Fibroblast of lung (primary cell): ENCODE measurements around the gene PCBP4. TPM values are rescaled to one million over a fixed set of nuclear protein-coding genes. Genes with fewer than 3 reads are reported as not detected.

Source experiments
- DNase-seq, 2 donors: peaks; one replicate each; pipeline versions ENCODE4 v3.0.0 to v3.0.0-alpha.2; 2010; ENCODE audit warnings: low read depth in 2 of 2
- H2AFZ ChIP-seq: 2 replicates; pipeline ENCODE4 v1.5.1; 2012; ENCODE audit warnings: low read length, control low read depth, inconsistent platforms
- H3K27ac ChIP-seq: 2 replicates; pipeline ENCODE4 v1.5.1; 2011; ENCODE audit warnings: low read length, control low read depth; ENCODE audit not compliant: insufficient read depth
- H3K27me3 ChIP-seq: 2 replicates; pipeline ENCODE4 v1.5.1; 2011; ENCODE audit warnings: mild to moderate bottlenecking, low read length; ENCODE audit not compliant: control insufficient read depth, insufficient read depth
- H3K36me3 ChIP-seq: 2 replicates; pipeline ENCODE4 v1.5.1; 2011; ENCODE audit warnings: low read length; ENCODE audit not compliant: control insufficient read depth, insufficient read depth
- H3K4me1 ChIP-seq: 2 replicates; pipeline ENCODE4 v1.5.1; 2011; ENCODE audit warnings: low read length; ENCODE audit not compliant: control insufficient read depth, insufficient read depth; ENCODE audit errors: extremely low read depth
- H3K4me2 ChIP-seq: 2 replicates; pipeline ENCODE4 v1.5.1; 2011; ENCODE audit warnings: low read length, control low read depth; ENCODE audit not compliant: insufficient read depth; ENCODE audit errors: extremely low read depth
- H3K4me3 ChIP-seq, 4 experiments: fragments of 200-600 bp in 1 of 4; sonication (generic) in 1 of 4; replicated peaks in 1 of 4; 2 replicates each; pipeline ENCODE4 v1.5.1; 2011 to 2016; ENCODE audit warnings: low read length in 4 of 4, low read depth in 3 of 4, mild to moderate bottlenecking in 3 of 4, control low read depth in 2 of 4, inconsistent platforms in 1 of 4, mixed read lengths in 1 of 4; ENCODE audit not compliant: insufficient read depth in 1 of 4; ENCODE audit errors: control extremely low read depth in 1 of 4
- H3K79me2 ChIP-seq: 2 replicates; pipeline ENCODE4 v1.5.1; 2012; ENCODE audit warnings: mild to moderate bottlenecking, low read length, inconsistent platforms; ENCODE audit not compliant: control insufficient read depth, insufficient read depth
- H3K9ac ChIP-seq: 2 replicates; pipeline ENCODE4 v1.5.1; 2011; ENCODE audit warnings: mild to moderate bottlenecking, low read length, control low read depth; ENCODE audit not compliant: insufficient read depth
- H3K9me3 ChIP-seq: 2 replicates; pipeline ENCODE4 v1.5.1; 2012; ENCODE audit warnings: low read depth, low read length; ENCODE audit not compliant: control insufficient read depth, insufficient read depth
- H4K20me1 ChIP-seq: 2 replicates; pipeline ENCODE4 v1.5.1; 2011; ENCODE audit warnings: low read length; ENCODE audit not compliant: control insufficient read depth, insufficient read depth; ENCODE audit errors: extremely low read depth
- CTCF ChIP-seq, 2 donors: IDR thresholded peaks in 1 of 2; conservative IDR thresholded peaks in 1 of 2; 1 replicate in 1 of 2; 2 replicates in 1 of 2; pipeline ENCODE4 v1.5.1; 2011 to 2012; ENCODE audit warnings: low read length in 2 of 2, control low read depth in 1 of 2, inconsistent platforms in 1 of 2, low read depth in 1 of 2, mild to moderate bottlenecking in 1 of 2
- EZH2 ChIP-seq: IDR thresholded peaks from 2 replicates; pipeline ENCODE4 v1.5.1; 2012; ENCODE audit warnings: low read length, control low read depth, mild to moderate bottlenecking; ENCODE audit errors: missing control alignments
- polyA plus RNA-seq, 2 donors: library from polyadenylated mRNA; depleted of rRNA in 1 of 2; stranded (reverse) in 1 of 2; unstranded in 1 of 2; fragments of >200 nt; gene quantifications; 2 replicates each; pipeline ENCODE4 v1.2.1, GENCODE V29; 2011 to 2012; ENCODE audit warnings: missing spikeins in 1 of 2
- total RNA-seq: library from RNA; depleted of rRNA; stranded (reverse); fragments of >200 nt; gene quantifications from 2 replicates; pipeline ENCODE4 v1.2.1, GENCODE V29; 2014

The PCBP4 gene
- total and polyA plus RNA-seq, 2 donors (not counting 1 experiment from before 2014, with no cell fraction given): 40.2 to 46.2 TPM

- Histone ChIP-seq H3K9ac (no peak overlapping the region), H3K79me2 (peaks cover 6% of the 10 kb centered on the region), H3K4me2 (no peak overlapping the region), H3K4me1 (no peaks in the 10 kb centered on the region), H3K27ac (no peak overlapping the region), H3K9me3 (no peaks in the 10 kb centered on the region), H3K4me3 (no peak overlapping the region), H4K20me1 (no peaks in the 10 kb centered on the region), H2AFZ (no peak overlapping the region), H3K36me3 (peaks cover 20% of the 10 kb centered on the region), H3K27me3 (no peaks in the 10 kb centered on the region)
- no peak for TF ChIP-seq CTCF (conservative IDR thresholded peaks at IDR 0.05 in 1 of 2, IDR thresholded peaks at IDR 0.05 in 1 of 2; ENCODE audit: low read depth in 1 of 2, low read length in 2 of 2)
- no peak for DNase-seq
Observed at GRCh38 chr3:51934139-51934850, 33.0 kb downstream of the PCBP4 start.

- H3K79me2 ChIP-seq: no peaks in the 10 kb centered on the region
- H3K36me3 ChIP-seq: peaks cover 20% of the 10 kb centered on the region
- no peak overlapping the region for H3K27ac ChIP-seq
- no peak overlapping the region for H3K4me2 ChIP-seq
- DNase-seq: no peak
- H3K9ac ChIP-seq: no peak overlapping the region
- no peak overlapping the region for H2AFZ ChIP-seq
- no peak for TF ChIP-seq EZH2
- TF ChIP-seq CTCF (conservative IDR thresholded peaks at IDR 0.05 in 1 of 2, IDR thresholded peaks at IDR 0.05 in 1 of 2; ENCODE audit: low read depth in 1 of 2, low read length in 2 of 2): no peak
- H3K27me3 ChIP-seq: no peaks in the 10 kb centered on the region
- no peaks in the 10 kb centered on the region for H3K9me3 ChIP-seq
- no peak overlapping the region for H3K4me3 ChIP-seq
- H3K4me1 ChIP-seq: no peaks in the 10 kb centered on the region
- H4K20me1 ChIP-seq: no peaks in the 10 kb centered on the region
Observed at GRCh38 chr3:51933471-51934138, 33.6 kb downstream of the PCBP4 start.

- Histone ChIP-seq H4K20me1 (no peaks in the 10 kb centered on the region), H3K27ac (no peak overlapping the region), H3K4me2 (no peak overlapping the region), H2AFZ (no peak overlapping the region), H3K9me3 (no peaks in the 10 kb centered on the region), H3K27me3 (no peaks in the 10 kb centered on the region), H3K4me3 (no peak overlapping the region), H3K4me1 (no peaks in the 10 kb centered on the region), H3K79me2 (no peaks in the 10 kb centered on the region), H3K36me3 (peaks cover 16% of the 10 kb centered on the region), H3K9ac (no peak overlapping the region)
- TF ChIP-seq EZH2: no peak
- no peak for TF ChIP-seq CTCF (conservative IDR thresholded peaks at IDR 0.05 in 1 of 2, IDR thresholded peaks at IDR 0.05 in 1 of 2; ENCODE audit: low read depth in 1 of 2, low read length in 2 of 2)
- no peak for DNase-seq
Observed at GRCh38 chr3:51932471-51933370, 34.5 kb downstream of the PCBP4 start.
